Middle frontal gyrus (tissue), 1 donor: ENCODE measurements around the gene PSPH.

Experiments
- DNase-seq: peaks from one replicate; pipeline ENCODE4 v3.0.0-alpha.2; 2015; ENCODE audit warnings: low spot score; ENCODE audit errors: extremely low spot score

The PSPH gene

DNA sequence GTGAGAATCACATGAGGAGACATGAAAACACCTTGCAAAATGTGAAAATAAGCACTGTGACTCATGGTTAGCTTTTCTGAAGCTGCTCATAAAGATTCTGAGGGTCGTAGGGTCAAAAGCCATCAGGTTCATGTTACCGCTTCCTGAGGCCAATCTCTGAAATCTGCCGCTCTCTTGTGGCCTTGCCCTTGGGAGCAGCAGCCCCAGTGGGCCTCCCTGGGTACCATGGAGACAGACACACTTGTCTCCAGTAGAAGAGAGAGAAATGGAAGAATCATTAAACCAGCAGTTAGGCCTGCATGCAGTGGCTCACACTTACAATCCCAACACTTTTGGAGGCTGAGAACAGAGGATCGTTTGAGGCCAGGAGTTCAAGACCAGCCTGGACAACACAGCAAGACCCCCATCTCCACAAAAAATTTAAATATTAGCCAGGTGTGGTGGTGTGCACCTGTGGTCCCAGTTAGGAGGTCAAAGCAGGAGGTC, 44.0 kb downstream of the PSPH start:
- no peak for DNase-seq

DNA sequence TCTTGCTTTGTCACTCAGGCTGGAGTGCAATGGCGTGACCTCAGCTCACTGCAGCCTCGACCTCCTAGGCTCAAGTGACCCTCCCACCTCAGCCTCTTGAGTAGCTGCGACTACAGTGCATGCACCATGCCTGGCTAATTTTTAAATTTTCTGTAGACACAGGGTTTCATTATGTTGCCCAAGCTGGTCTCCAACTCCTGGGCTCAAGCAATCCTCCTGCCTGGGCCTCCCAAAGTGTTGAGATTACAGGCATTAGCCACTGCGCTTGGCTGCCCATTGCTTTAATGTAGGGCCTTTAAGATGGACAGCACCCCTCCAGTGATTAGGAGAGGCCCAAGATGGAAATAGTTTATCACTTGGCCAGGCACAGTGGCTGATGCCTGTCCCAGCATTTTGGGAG, 47.5 kb downstream of the PSPH start:
- DNase-seq, result no peak

DNA sequence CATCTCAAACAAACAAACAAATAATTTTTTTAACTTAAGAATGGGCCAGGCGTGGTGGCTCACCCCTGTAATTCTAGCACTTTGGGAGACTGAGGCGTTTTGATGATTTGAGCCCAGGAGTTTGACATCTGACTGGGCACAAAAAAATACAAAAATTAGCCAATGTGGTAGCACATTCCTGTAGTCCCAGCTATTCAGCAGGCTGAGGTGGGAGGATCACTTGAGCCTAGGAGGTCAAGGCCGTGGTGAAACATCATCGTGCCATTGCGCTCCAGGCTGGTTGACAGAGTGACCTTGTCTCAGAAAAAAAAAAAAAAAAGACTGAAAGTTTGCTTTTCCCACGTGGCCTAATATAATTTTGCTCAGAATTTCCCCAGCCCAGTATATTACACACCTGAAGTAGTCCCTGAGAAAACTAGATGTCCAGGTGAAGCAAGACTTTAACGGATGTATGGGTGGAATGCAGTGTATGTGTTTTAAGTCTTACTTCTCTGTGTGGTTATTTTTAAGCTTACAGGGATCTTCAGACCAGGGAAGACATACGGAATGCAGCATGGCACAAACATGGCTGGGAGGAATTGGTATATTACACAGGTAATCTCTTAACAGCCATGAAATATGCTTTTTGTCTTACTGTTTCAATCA, 54.3 kb downstream of the PSPH start:
- DNase-seq, result no peak

DNA sequence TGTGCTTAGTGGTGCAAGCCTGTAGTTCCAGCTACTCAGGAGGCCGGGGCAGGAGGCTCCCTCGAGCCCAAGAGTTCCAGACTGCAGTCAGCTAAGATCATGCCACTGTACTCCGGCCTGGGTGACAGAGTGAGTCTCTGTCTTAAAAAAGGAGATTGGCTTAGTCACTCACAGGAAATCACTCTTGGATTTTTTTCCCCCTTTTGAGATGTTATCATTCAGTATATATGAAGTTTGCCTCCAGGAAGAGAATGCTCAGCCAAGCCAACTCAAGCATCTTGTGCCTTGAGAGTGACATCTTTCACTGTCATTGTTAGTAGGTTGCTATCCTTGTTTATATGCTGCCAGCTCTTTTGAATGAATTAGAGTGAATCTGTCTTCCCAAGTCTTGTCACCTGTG, 58.9 kb downstream of the PSPH start:
- no peak for DNase-seq

DNA sequence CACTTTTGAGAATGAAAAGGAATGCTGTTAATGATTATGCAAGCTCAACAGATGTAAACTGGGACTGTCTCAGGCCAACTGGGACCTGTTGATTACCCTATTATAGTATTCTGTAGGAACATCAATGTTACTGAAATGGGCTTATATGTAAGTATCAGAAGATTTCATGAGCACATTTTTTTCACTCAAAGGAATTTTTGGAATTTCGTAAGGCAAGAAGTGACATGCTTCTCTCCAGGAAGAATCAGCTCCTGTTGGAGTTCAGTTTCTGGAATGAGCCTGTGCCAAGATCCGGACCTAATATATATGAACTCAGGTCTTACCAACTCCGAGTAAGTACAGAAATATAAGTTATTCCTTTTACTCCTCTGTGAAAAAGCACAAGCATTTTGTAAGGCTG, 67.7 kb downstream of the PSPH start:
- DNase-seq, result no peak

DNA sequence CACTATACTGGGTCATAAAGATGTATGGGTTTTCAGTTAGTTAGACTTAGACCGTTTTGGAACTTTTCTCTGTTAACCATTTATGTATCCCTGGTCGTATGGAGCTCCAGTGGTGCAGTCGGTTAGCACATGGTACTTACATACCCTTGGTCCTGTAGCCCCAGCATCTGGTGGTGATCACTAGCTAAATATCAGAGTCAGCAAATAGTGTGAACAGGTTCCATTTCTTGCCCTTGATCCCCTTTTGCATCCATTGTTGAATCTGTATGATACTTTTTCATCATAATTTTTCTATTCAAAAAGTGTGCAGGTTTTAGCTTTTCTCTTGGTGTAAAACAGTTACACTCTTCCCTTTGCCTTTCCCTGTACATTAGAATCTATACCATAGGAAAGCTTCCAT, 71.0 kb downstream of the PSPH start:
- DNase-seq, result no peak

DNA sequence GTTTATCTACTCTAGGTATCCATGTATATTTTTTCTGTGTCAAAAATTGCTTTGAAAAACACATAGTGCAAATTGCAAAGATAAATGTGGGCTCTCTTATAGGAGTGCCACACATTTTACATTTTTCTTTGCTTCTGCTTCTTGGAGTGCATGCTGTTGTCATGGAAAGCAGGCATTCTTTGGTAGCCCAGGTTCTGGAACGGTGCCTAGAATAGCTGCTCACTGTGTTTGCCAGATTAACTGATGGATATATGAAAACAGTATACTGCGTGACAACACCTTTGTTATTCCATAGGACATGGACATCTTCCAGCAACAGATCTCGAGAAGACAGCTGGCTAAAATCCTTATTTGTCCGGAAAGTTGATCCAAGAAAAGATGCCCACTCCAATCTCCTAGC, 73.4 kb downstream of the PSPH start:
- no peak for DNase-seq

DNA sequence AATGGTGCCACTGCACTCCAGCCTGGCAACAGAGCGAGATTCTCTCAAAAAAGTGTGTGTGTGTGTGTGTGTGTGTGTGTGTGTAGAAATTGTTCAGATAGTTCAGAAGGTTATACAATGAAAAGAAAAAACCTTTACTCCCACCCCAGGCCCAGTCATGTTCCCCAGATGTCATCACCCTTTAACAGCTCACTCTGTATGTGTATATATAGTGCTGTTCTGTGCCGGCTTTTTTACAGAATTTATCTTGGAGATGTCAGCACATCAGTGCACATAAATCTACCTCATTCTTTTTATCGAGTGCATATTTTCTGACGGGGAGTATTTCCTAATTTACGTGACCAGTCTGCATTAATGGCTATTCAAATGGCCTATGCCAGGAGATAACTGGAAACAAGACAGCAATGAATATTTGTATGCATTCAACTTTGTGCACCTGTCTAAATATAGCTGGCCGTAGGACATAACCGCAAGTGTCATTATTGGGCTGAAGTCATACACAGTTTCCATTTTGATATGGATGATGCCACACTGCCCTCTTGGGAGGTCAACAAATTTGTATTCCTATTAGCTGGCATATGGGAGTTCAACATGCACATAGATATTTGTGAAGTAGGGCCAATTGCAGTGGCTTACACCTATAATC, 75.1 kb downstream of the PSPH start:
- no peak for DNase-seq

DNA sequence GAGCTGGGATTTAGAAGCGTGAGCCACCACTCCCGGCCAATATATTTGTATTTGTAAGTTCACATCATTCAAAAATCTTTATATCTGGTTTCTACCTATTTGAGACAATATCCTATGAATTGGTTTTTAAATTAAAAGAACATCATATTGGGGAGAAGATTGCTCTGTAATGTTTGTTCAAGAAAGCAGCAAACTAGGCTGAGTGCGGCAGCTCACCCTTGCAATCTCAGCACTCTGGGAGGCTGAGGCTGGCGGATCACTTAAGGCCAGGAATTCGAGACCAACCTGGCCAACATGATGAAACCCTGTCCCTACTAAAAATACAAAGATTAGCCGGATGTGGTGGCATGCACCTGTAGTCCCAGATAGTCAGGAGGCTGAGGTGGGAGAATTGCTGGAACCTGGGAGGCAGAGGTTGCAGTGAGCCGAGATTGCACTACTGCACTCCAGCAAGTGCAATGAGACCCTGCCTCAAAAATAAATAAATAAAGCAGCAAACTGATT, 77.4 kb downstream of the PSPH start:
- no peak for DNase-seq

DNA sequence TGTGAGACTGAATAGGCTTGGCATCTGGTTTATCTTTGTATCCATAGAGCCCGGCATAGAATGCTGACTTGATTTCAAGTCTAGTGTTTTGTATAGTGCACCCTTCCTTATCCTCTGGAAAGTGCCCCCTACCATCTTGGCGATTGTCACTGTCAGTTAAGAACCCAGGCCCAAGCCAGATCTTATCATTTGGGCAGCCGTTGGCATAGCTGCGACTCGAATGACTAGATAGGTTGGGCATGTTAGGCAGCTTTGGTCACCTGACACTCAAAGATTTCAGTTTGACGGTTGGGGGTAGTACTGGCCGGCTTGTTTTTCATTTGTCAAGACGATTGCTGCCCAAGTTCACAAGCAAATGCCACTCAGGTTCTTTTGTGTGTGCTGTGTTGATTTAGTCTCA, 80.3 kb downstream of the PSPH start:
- DNase-seq, result no peak

DNA sequence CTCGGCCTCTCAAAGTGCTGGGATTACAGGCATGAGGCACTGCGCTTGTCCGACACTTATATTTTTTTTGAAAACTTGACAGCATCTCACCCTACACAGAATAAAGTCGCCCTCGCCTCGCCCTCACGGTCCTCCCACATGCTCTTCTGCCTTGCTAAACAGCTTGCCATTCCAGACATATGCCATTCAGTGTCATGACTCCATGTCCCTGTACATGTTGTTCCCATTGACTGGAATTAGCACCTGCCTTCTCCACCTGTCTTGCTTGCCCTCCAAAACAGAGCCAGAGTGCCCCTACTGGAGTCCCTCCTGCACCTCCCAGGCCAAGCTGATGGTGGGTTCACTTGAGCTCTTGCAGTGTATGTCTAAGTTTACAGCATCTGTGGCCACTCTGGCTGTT, 80.7 kb downstream of the PSPH start:
- DNase-seq, result no peak

DNA sequence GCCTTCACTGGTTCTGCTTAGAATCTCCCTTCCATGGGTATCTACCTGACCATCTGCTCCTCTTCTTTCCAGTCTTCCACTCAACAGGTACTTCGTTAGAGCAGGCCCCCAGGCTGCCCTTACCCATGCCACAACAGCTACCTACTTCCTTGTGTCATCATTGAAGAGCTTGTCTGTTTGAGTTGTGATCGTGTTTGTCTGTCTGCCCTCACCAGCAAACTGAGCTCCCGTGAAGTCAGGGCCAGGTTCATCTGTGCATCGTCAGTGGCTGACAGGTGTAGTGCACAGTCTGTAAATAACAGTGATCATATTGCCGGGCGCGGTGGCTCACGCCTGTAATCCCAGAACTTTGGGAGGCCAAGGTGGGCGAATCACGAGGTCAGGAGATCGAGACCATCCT, 81.9 kb downstream of the PSPH start:
- no peak for DNase-seq

DNA sequence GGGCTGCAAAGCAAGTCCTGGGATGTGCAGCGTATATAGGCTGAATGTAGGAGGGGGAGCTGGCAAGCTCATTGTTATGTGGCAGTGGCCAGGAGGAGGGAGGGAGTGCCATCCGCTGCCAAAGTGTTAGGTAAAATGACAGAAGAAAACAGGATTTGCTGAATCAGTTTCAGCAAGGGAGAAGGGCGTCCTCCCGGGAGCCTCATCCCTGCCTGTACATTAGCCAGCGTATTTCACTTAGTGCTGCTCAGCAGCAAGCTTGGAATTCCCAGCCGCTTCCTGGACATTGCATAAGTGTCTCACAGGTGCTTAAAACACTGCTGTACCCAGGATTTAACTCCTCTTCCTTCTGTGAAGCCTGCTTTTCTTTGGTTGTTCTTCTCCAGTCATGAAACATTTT, 84.4 kb downstream of the PSPH start:
- no peak for DNase-seq

DNA sequence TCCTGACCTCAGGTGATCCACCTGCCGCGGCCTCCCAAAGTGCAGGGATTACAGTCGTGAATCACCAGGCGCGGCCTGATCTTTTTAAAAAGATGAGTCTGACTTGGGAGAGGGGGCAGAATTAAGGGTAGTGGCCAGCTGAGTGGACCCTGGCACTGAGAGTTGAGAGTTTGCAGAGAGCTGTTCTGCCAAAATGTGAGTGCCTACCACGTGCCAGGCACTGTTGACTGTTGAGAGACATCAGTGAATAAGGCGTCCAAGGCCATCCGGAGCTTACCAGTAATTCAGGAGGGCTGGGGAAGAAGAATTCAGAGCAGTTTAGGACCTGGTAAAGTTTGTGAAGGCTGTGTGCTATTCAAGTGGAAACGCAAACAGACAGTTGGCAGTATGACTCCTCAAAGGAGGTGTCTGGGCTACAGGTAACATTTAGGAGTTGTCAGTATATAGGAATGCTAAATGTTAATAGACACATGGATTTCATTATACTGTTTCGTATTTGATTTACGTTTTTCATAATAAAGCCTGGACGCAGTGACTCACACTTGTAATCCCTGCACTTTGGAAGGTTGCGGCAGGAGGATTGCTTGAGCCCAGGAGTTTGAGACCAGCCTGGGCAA, 85.3 kb downstream of the PSPH start:
- no peak for DNase-seq

DNA sequence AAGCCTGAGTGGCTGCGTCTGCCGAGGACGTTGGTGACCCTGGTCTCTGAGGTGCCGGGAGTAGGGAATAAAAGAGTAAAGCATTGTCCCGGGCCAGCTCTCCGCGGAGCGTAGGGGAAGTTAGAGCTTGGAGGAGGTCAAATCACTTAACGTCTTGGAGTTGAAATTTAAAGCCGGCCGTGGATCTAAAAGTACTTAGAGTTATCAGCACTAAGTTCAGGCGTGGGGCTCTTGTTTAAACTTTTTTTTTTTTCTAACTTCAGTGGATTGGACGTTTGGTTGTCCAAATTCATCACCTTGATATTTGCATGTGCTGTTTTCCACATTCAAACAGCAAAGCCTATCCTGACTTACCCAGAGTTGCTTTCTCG, 86.2 kb downstream of the PSPH start:
- DNase-seq, result no peak

DNA sequence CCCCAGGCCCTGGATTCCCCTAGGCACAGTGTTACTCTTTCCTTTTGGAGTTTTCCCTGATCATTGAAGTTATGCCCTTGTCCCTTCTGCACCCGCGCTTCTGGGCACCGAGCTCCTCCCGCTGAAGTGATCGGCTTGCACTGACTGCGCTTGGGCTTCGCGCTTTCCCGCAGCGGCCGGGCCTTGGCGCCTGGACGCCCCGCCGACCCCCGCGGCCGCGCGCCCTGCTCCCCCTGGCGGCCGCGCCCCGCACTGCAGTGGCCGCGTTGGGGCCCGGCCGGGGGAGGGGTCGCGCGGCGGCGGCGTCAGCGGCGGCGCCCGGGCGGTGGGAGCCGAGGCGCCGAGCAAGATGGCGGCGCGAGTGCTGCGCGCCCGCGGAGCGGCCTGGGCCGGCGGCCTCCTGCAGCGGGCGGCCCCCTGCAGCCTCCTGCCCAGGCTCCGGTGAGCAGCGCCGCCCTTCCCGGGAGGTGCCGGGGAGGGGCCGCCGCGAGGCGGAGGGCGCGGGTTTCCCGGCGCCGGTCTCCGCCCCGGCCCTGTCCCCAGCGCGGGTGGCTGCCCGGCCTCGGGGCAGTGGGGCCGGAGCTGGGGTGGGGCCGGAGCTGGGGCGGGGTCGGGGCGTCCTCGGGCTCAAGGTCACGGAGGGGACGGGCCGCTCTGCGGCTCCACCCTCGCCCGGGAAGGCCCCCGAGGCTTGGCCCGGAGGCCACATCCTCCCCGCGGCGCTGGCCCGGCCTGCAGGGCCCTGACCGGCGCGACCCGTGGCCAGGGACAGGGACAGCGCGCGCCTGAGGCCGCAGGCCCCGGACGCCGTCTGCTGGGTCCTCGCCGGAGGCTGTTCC, 86.8 kb downstream of the PSPH start, which contains the start of gene NIPSNAP2:
TSS of gene NIPSNAP2 (plus strand) at position 325 of the 839 bp plus-strand sequence. CDS start at position 350, 25 bp downstream.
- no peak for DNase-seq

DNA sequence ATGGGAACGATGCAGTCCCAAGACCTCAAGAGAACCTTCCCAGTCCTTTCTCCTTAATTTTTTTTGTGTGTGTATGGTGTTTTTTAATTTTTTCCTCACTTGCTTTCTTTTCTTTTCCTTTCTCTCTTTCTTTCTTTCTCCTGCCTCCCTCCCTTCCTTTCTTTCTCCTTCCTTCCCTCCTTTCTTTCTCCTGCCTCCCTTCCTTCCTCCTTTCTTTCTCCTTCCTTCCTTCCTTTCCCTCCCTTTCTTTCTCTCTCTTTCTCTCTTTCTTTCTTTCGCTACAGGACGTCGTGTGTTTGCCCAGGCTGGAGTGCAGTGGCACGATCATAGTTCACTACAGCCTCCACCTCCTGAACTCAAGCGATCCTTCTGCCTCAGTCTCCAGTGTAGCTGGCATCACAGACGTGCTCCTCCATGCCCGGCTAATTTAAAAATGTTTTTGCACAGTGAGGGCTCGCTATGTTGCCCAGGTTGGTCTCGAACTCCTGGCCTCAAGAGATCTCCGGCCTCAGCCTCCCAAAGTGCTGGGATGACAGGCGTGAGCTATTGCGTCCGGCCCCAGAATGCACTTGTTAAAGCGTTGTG, 87.6 kb downstream of the PSPH start:
- DNase-seq, result no peak

DNA sequence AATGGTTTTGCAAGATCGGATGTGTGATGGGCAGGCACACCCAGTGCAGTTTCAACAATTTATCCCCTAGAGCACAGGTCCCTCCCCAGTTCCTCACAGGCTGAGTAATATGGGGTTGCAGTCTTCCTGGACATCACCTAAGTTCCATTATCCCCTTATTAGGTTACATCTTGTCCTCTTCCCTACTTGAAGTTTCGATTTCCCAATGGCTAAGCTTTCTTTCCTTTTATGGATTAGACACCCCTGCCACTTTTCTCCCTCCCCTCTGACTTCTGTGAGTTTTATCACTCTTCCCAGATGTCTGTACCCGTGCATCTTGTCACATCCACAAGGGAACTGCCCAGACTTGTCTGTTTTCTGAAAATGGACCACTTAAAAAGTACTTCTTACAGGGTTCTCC, 89.2 kb downstream of the PSPH start:
- DNase-seq, result no peak
